Measurements from ENCODE around the gene CHAF1A.

DNA sequence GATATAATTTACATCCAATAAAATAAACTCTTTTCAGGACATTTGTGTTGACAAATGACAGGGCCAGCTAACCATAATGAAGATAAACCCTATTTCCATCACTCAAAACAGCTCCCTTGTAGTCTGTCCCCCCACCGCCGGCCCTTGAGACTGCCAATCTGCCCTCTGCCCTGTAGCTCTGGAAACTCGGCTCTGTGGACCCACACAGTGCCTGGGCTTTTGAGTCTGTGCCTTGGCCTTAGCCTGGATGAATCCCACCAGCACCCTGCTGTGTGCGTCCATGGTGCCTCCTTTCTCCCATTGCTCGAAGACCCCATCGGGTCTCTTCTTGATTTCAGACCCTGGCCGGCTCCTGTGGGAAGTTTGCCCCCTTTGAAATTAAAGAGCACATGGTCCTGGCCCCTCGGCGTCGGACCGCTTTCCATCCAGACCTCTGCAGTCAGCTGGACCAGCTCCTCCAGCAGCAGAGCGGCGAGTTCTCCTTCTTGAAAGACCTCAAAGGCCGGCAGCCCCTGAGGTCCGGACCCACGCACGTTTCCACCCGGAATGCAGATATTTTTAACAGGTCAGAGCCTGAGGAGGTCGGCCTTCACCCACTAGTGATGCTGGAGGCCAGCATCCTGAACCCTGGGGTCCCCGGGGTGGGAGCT, 26.0 kb downstream of the CHAF1A start:
- TF ChIP-seq, protein P1, sequence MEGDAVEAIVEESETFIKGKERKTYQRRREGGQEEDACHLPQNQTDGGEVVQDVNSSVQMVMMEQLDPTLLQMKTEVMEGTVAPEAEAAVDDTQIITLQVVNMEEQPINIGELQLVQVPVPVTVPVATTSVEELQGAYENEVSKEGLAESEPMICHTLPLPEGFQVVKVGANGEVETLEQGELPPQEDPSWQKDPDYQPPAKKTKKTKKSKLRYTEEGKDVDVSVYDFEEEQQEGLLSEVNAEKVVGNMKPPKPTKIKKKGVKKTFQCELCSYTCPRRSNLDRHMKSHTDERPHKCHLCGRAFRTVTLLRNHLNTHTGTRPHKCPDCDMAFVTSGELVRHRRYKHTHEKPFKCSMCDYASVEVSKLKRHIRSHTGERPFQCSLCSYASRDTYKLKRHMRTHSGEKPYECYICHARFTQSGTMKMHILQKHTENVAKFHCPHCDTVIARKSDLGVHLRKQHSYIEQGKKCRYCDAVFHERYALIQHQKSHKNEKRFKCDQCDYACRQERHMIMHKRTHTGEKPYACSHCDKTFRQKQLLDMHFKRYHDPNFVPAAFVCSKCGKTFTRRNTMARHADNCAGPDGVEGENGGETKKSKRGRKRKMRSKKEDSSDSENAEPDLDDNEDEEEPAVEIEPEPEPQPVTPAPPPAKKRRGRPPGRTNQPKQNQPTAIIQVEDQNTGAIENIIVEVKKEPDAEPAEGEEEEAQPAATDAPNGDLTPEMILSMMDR (IDR thresholded peaks at IDR 0.05) = no peak
- TF ChIP-seq POLR2A (IDR thresholded peaks at IDR 0.05) (no peak), EP300 (IDR thresholded peaks at IDR 0.05) (no peak)

Data from tibial nerve (tissue), 4 donors.